ENCODE data around the gene C1orf35. TPM values are rescaled to one million over a fixed set of nuclear protein-coding genes. Genes with fewer than 3 reads are reported as not detected.

The C1orf35 gene
- total and polyA plus RNA-seq, 2 of the 8 experiments (the other 6 are each of a cell fraction or from before 2014, with no cell fraction given) = 18.6 to 19.9 TPM

DNA sequence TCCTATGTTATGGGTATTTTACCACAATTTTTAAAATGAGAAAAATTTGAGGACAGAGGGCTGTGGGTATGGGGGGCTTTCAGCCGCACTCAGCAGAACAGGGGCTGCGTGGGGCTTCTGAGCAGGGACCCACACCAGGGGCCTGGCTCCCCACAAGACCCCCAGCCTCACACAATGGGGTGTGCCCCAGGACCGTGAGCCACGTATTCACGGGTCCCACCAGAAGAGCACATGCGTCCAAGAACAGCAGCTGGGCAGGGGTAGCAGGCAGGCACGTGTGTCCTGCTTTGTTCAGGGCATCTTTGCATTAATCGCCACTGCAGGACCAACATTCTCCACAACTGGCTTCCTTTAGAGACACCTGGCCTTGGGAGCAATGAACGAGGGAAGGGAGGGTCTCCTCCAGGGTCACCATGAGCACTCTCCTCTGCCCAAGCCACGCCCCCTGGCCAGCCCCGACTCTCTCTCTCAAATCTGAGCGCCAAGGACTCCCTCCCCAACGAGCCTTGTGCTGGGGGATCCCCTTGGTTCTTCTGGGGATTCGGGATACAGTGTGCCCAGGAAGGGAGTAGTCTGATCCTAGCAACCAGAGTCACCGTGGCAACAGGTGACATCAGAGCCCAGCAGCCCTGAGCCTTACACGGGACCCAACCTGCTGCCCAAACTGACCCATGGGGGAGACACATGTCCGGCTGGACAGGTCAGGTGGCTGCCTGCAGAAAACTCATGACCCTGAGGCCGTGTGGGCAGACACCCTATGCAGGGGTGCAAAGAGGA lies 28.0 kb downstream of the C1orf35 start:
- Histone ChIP-seq H3K27me3 (replicated peaks in 1 of 4; ENCODE audit: control insufficient read depth in 3 of 4, extremely low read depth in 1 of 4, insufficient read depth in 3 of 4, low read length in 3 of 4) (peaks cover 20 to 84% (median 80%) of the 10 kb centered on the region in 4 experiments), H4K5ac (ENCODE audit: insufficient read length, low read depth, low read length) (no peak overlapping the region), H3K9me3 (ENCODE audit: insufficient read depth in 2 of 2, low read depth in 1 of 2, low read length in 1 of 2) (no peaks in the 10 kb centered on the region), H3K18ac (ENCODE audit: extremely low read depth, low read length) (no peak overlapping the region), H2BK15ac (ENCODE audit: low read length) (no peak overlapping the region), H3K4me1 (replicated peaks in 1 of 4; ENCODE audit: control insufficient read depth in 3 of 4, insufficient read depth in 4 of 4, low read length in 3 of 4) (peaks cover 0 to 15% (median 0%) of the 10 kb centered on the region in 4 experiments; a peak in 4 of 7 replicates), H3K14ac (ENCODE audit: insufficient read length) (no peak overlapping the region), H3K79me1 (ENCODE audit: low read depth, low read length) (peaks cover 2% of the 10 kb centered on the region; the same call in 1 of the 2 replicates), H3K23me2 (ENCODE audit: low read depth, low read length) (peaks cover 16% of the 10 kb centered on the region; the same call in 1 of the 2 replicates), H3K4me2 (ENCODE audit: insufficient read depth in 1 of 2, low read depth in 2 of 2, low read length in 2 of 2) (no peak overlapping the region), H2BK5ac (ENCODE audit: low read depth, low read length) (no peak overlapping the region), H3K9ac (replicated peaks in 1 of 4; ENCODE audit: extremely low read depth in 1 of 4, low read depth in 3 of 4, low read length in 3 of 4) (no peak overlapping the region; a peak in 2 of 7 replicates), H2BK20ac (ENCODE audit: low read length) (no peak overlapping the region), H3K79me2 (ENCODE audit: control insufficient read depth in 1 of 2, insufficient read depth in 2 of 2, low read length in 2 of 2) (no peaks in the 10 kb centered on the region), H3K4ac (replicated peaks; ENCODE audit: insufficient read length, low read depth, low read length) (no peak overlapping the region), H2AFZ (ENCODE audit: low read length) (no peak overlapping the region), H3K27ac (ENCODE audit: low read depth, low read length) (no peak overlapping the region), H3K23ac (ENCODE audit: insufficient read length) (no peak overlapping the region), H3K36me3 (ENCODE audit: control insufficient read depth in 2 of 4, insufficient read depth in 4 of 4, low read length in 3 of 4) (no peaks in the 10 kb centered on the region), H3K56ac (replicated peaks; ENCODE audit: insufficient read length, low read depth, low read length) (no peak overlapping the region), H2BK12ac (ENCODE audit: low read depth, low read length) (no peak overlapping the region), H4K8ac (ENCODE audit: extremely low read depth, insufficient read depth, low read length) (no peak overlapping the region), H3K4me3 (ENCODE audit: extremely low read depth in 1 of 4, insufficient read depth in 2 of 4, low read depth in 3 of 4, low read length in 4 of 4) (no peak overlapping the region), H4K20me1 (replicated peaks in 1 of 2; ENCODE audit: control insufficient read depth in 1 of 2, insufficient read depth in 2 of 2, low read length in 2 of 2) (peaks cover 7 to 35% of the 10 kb centered on the region in 2 experiments), H2BK120ac (replicated peaks; ENCODE audit: low read depth, low read length) (no peak overlapping the region), H2AK5ac (ENCODE audit: low read depth, low read length) (no peak overlapping the region), H4K91ac (replicated peaks; ENCODE audit: insufficient read length, low read length) (no peak overlapping the region)
- 62% methylated on average over 18 of the region's 18 CpGs; no CpG with 5 or more reads in 1 of the 2 experiments for WGBS, 2 experiments (ENCODE audit: extremely low coverage in 1 of 2, insufficient coverage in 1 of 2, insufficient read length in 1 of 2, insufficient replicate concordance in 2 of 2, low coverage in 1 of 2, low lambda C conversion rate in 2 of 2, missing lambda C conversion rate in 1 of 2)
- FAIRE-seq (no peak), DNase-seq (ENCODE audit: low read depth in 1 of 2, low spot score in 2 of 2) (no peak)
- ChIA-PET POLR2A (ENCODE audit: partially characterized antibody) (interaction anchor here (1.3 to 1.7 kb wide), 2 partner anchors 7 to 9 kb away, joined by 4 to 5 read pairs; partner anchors contain the start of gene ARF1), CTCF (ENCODE audit: partially characterized antibody) (interaction anchor here (0.6 to 6.2 kb wide), 10 partner anchors 10 to 357 kb away, joined by 3 to 115 read pairs (median 6); partner anchors contain the start of gene WNT3A)
- TF ChIP-seq, protein P1, sequence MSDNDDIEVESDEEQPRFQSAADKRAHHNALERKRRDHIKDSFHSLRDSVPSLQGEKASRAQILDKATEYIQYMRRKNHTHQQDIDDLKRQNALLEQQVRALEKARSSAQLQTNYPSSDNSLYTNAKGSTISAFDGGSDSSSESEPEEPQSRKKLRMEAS (IDR thresholded peaks at IDR 0.05) = 0 out of 2 replicates have a peak, but pooled peaks have one; percentile 23
- TF ChIP-seq, protein P2, sequence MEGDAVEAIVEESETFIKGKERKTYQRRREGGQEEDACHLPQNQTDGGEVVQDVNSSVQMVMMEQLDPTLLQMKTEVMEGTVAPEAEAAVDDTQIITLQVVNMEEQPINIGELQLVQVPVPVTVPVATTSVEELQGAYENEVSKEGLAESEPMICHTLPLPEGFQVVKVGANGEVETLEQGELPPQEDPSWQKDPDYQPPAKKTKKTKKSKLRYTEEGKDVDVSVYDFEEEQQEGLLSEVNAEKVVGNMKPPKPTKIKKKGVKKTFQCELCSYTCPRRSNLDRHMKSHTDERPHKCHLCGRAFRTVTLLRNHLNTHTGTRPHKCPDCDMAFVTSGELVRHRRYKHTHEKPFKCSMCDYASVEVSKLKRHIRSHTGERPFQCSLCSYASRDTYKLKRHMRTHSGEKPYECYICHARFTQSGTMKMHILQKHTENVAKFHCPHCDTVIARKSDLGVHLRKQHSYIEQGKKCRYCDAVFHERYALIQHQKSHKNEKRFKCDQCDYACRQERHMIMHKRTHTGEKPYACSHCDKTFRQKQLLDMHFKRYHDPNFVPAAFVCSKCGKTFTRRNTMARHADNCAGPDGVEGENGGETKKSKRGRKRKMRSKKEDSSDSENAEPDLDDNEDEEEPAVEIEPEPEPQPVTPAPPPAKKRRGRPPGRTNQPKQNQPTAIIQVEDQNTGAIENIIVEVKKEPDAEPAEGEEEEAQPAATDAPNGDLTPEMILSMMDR (IDR thresholded peaks at IDR 0.05; ENCODE audit: control extremely low read depth in 1 of 3, insufficient read depth in 1 of 3, low read depth in 1 of 3, low read length in 3 of 3) = no peak
- TF ChIP-seq RFX5 (IDR thresholded peaks at IDR 0.05; ENCODE audit: borderline replicate concordance, low read depth, low read length) = peak; percentile 92
- TF ChIP-seq CREB1 (IDR thresholded peaks at IDR 0.05) = peak; percentile 75
